ENCODE results near the gene DNAJC18.

Gene DNAJC18

GRCh38 chr5:139458580-139459407 lies 19.5 kb upstream of the DNAJC18 start:
- Histone ChIP-seq H3K27me3 (ENCODE audit: control insufficient read depth, insufficient read depth, low read length) (no peaks in the 10 kb centered on the region), H3K4me2 (ENCODE audit: low read length) (no peak overlapping the region), H3K9me3 (replicated peaks; ENCODE audit: low read length) (no peaks in the 10 kb centered on the region), H3K4me1 (ENCODE audit: control insufficient read depth, insufficient read depth, low read length) (peaks cover 37% of the 10 kb centered on the region), H3K9ac (ENCODE audit: low read depth, low read length) (no peak overlapping the region), H3K4me3 (ENCODE audit: low read length) (no peak overlapping the region), H3K36me3 (ENCODE audit: insufficient read depth, low read length) (no peaks in the 10 kb centered on the region)

DNA sequence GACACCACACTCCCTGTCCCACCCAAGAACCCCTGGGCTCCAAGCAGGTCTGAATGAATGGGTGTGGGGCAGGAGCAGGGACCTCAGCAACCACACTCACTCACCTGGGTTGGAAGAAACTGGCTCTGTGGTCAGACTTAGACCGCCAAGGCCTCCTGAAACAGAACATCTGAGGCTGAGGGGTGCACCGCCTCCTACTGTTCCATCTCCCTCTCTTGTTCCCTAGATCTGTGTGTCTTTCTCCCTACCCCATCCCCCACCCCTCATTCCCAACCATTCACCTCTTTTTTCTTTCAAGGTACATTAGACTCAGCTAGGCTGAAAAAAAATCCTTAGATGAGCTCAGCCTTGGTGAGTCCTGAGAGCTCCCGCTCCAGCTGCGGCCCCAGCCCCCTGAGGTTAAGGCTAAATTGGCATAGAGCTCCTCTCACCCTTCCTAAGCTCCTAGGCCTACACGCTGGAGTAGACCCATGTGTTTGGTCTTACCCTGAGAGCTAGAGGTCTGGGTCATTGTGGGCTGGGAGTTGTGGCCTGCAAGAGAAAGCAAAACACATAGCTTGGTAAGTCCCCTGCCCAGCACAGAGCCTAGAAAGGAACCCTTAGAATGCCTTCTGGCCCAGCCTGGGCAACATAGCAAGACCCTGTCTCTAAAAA lies 18.5 kb upstream of the DNAJC18 start:
- peaks cover 35% of the 10 kb centered on the region for H3K4me1 ChIP-seq (ENCODE audit: control insufficient read depth, insufficient read depth, low read length)
- no peaks in the 10 kb centered on the region for H3K27me3 ChIP-seq (ENCODE audit: control insufficient read depth, insufficient read depth, low read length)
- no peaks in the 10 kb centered on the region for H3K9me3 ChIP-seq (replicated peaks; ENCODE audit: low read length)
- H3K4me3 ChIP-seq (ENCODE audit: low read length): no peak overlapping the region
- no peak overlapping the region for H3K9ac ChIP-seq (ENCODE audit: low read depth, low read length)
- no peaks in the 10 kb centered on the region for H3K36me3 ChIP-seq (ENCODE audit: insufficient read depth, low read length)
- H3K4me2 ChIP-seq (ENCODE audit: low read length): no peak overlapping the region

- Histone ChIP-seq H3K4me2 (ENCODE audit: low read length) (no peak overlapping the region), H3K36me3 (ENCODE audit: insufficient read depth, low read length) (no peaks in the 10 kb centered on the region), H3K9ac (ENCODE audit: low read depth, low read length) (no peak overlapping the region), H3K4me1 (ENCODE audit: control insufficient read depth, insufficient read depth, low read length) (peaks cover 30% of the 10 kb centered on the region), H3K27me3 (ENCODE audit: control insufficient read depth, insufficient read depth, low read length) (no peaks in the 10 kb centered on the region), H3K4me3 (ENCODE audit: low read length) (no peak overlapping the region), H3K9me3 (replicated peaks; ENCODE audit: low read length) (no peaks in the 10 kb centered on the region)
These were observed 17.9 kb upstream of the DNAJC18 start for GRCh38 chr5:139457241-139457640.

GRCh38 chr5:139456776-139457175 lies 17.5 kb upstream of the DNAJC18 start:
- Histone ChIP-seq H3K4me1 (ENCODE audit: control insufficient read depth, insufficient read depth, low read length) (peaks cover 25% of the 10 kb centered on the region), H3K9me3 (replicated peaks; ENCODE audit: low read length) (no peaks in the 10 kb centered on the region), H3K4me2 (ENCODE audit: low read length) (no peak overlapping the region), H3K9ac (ENCODE audit: low read depth, low read length) (no peak overlapping the region), H3K4me3 (ENCODE audit: low read length) (no peak overlapping the region), H3K36me3 (ENCODE audit: insufficient read depth, low read length) (no peaks in the 10 kb centered on the region), H3K27me3 (ENCODE audit: control insufficient read depth, insufficient read depth, low read length) (no peaks in the 10 kb centered on the region)

GRCh38 chr5:139454568-139455290 lies 15.4 kb upstream of the DNAJC18 start:
- Histone ChIP-seq H3K4me3 (ENCODE audit: low read length) (no peak overlapping the region), H3K9ac (ENCODE audit: low read depth, low read length) (no peak overlapping the region), H3K27me3 (ENCODE audit: control insufficient read depth, insufficient read depth, low read length) (no peaks in the 10 kb centered on the region), H3K4me1 (ENCODE audit: control insufficient read depth, insufficient read depth, low read length) (peaks cover 15% of the 10 kb centered on the region), H3K36me3 (ENCODE audit: insufficient read depth, low read length) (no peaks in the 10 kb centered on the region), H3K9me3 (replicated peaks; ENCODE audit: low read length) (no peaks in the 10 kb centered on the region), H3K4me2 (ENCODE audit: low read length) (no peak overlapping the region)

DNA sequence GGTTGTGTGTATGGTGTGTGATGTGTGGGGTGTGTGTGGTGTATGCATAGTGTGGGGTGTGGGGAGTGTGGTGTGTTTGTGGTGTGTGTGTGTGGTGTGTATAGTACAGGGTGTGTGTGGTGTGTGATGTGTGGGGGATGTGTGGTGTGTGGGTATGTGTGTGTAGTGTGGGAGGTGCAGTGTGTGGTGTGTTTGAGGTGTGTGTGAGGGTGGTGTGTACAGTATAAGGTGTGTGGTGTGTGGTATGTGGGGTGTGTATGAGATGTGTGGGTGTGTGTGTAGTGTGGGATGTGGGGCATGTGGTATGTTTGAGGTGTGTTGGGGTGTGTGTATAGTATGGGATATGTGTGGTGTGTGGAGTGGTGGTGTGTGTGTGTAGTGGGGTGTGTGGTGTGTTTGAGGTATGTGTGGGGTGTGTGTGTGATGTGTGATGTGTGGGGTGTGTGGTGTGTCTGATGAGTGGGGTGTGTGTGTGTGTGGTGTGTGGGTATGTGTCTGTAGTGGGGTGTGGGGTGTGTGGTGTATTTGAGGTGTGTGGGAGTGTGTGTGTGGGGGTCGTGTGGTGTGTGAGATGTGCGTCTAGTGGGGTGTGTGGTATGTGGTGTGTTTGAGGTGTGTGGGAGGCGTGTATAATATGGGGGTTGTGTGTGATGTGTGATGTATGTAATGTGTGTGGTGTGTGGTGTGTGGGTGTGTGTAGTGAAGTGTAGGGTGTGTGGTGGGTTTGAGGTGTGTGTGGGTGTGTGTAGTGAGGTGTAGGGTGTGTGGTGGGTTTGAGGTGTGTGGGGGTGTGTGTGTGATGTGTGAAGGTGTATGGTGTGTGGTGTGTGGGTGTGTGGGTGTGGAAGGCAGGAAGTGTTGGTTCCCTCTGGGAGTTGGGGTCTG lies 14.6 kb upstream of the DNAJC18 start:
- no peaks in the 10 kb centered on the region for H3K36me3 ChIP-seq (ENCODE audit: insufficient read depth, low read length)
- no peak overlapping the region for H3K9ac ChIP-seq (ENCODE audit: low read depth, low read length)
- H3K4me2 ChIP-seq (ENCODE audit: low read length): no peak overlapping the region
- no peaks in the 10 kb centered on the region for H3K27me3 ChIP-seq (ENCODE audit: control insufficient read depth, insufficient read depth, low read length)
- peaks cover 6% of the 10 kb centered on the region for H3K4me1 ChIP-seq (ENCODE audit: control insufficient read depth, insufficient read depth, low read length)
- no peak overlapping the region for H3K4me3 ChIP-seq (ENCODE audit: low read length)
- no peaks in the 10 kb centered on the region for H3K9me3 ChIP-seq (replicated peaks; ENCODE audit: low read length)

DNA sequence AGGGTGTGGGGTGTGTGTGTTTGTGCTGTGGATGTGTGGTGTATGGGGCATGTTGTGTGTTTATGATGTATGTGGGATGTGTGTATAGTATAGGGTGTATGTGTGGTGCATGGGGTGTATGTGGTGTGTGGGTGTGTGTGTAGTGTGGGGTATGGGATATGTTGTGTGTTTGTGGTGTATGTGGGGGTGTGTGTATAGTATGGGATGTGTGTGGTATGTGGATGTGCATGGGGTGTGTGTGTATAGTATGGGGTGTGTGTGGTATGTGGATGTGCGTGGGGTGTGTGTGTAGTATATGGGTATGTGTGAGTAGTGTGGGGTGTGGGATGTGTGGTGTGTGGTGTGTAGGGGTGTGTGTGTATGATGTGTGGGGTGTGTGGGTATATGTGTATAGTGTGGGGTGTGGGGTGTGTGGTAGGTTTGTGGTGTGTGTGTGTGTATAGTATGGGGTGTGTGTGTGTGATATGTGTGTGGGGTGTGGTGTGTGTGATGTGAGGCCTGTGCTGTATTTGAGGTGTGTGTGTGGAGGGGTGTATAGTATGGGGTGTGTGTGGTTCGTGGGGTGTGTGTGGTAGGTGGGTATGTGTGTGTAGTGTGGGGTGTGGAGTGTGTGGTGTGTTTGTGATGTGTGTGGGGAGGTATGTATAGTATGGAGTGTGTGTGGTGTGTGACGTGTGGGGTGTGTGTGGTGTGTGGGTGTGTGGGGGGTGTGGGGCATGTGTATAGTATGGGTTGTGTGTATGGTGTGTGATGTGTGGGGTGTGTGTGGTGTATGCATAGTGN lies 12.7 kb upstream of the DNAJC18 start:
- Histone ChIP-seq H3K4me3 (ENCODE audit: low read length) (no peak overlapping the region), H3K4me1 (ENCODE audit: control insufficient read depth, insufficient read depth, low read length) (no peaks in the 10 kb centered on the region), H3K27me3 (ENCODE audit: control insufficient read depth, insufficient read depth, low read length) (no peaks in the 10 kb centered on the region), H3K36me3 (ENCODE audit: insufficient read depth, low read length) (no peaks in the 10 kb centered on the region), H3K4me2 (ENCODE audit: low read length) (no peak overlapping the region), H3K9ac (ENCODE audit: low read depth, low read length) (no peak overlapping the region), H3K9me3 (replicated peaks; ENCODE audit: low read length) (no peaks in the 10 kb centered on the region)

- no peaks in the 10 kb centered on the region for H3K27me3 ChIP-seq (ENCODE audit: control insufficient read depth, insufficient read depth, low read length)
- no peaks in the 10 kb centered on the region for H3K4me1 ChIP-seq (ENCODE audit: control insufficient read depth, insufficient read depth, low read length)
- H3K4me3 ChIP-seq (ENCODE audit: low read length): no peak overlapping the region
- H3K9me3 ChIP-seq (replicated peaks; ENCODE audit: low read length): no peaks in the 10 kb centered on the region
- H3K9ac ChIP-seq (ENCODE audit: low read depth, low read length): no peak overlapping the region
- H3K36me3 ChIP-seq (ENCODE audit: insufficient read depth, low read length): no peaks in the 10 kb centered on the region
- H3K4me2 ChIP-seq (ENCODE audit: low read length): no peak overlapping the region
These were observed 11.9 kb upstream of the DNAJC18 start for GRCh38 chr5:139451176-139451575.

DNA sequence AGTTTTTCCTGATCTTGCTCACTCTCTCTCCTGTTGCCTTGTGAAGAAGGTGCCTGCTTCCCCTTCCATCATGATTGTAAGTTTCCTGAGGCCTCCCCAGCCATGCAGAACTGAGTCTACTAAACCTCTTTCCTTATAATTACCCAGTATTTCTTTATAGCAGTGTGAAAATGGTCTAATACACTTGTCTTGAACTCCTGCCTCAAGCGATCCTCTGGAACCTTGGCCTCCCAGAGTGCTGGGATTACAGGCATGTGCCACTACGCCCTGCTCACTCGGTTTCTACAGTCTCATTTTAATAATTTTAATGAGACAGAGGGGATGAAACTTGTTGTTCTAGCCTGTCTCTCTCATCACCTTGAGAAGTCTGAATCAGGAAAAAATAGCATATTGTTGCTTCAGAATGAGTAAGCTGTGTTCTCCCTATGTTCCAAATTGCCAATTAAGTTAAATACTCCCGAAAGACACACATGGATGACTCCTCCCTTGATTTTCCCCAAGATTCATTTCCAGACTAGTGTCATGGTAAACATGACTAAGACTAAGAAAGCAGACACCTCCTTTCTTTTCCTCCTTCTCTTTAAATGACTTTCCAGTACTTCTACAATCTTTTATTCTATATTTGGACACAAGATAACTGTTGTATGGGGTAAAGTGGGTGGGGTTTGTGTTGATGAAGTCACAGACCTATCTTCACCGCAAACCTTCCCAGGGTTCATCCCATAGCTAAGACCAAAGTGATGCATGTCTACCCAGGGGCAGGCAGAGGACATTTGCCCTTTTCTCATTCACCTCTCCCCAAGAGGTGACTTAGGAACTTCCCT lies 7.8 kb upstream of the DNAJC18 start:
- H3K27me3 ChIP-seq (ENCODE audit: control insufficient read depth, insufficient read depth, low read length): no peaks in the 10 kb centered on the region
- H3K36me3 ChIP-seq (ENCODE audit: insufficient read depth, low read length): no peaks in the 10 kb centered on the region
- no peak overlapping the region for H3K9ac ChIP-seq (ENCODE audit: low read depth, low read length)
- H3K4me2 ChIP-seq (ENCODE audit: low read length): no peak overlapping the region
- peaks cover 21% of the 10 kb centered on the region for H3K4me1 ChIP-seq (ENCODE audit: control insufficient read depth, insufficient read depth, low read length)
- no peak overlapping the region for H3K4me3 ChIP-seq (ENCODE audit: low read length)
- no peaks in the 10 kb centered on the region for H3K9me3 ChIP-seq (replicated peaks; ENCODE audit: low read length)

Data from skeletal muscle satellite cell (primary cell).